Trophoblast cell (in vitro differentiated cells and primary cell): Measurements from ENCODE around the gene CLK1. TPM values are rescaled to one million over a fixed set of nuclear protein-coding genes. Genes with fewer than 3 reads are reported as not detected.

Source experiments
- DNase-seq, 2 donors: peaks; one replicate each; pipeline ENCODE4 v3.0.0-alpha.2; 2016
- H2AFZ ChIP-seq: 2 replicates; pipeline ENCODE4 v1.6.1; 2013; ENCODE audit warnings: low read length, moderate library complexity, mild to moderate bottlenecking; ENCODE audit not compliant: insufficient read depth, poor library complexity
- H2AK5ac ChIP-seq: 2 replicates; pipeline ENCODE4 v1.6.1; 2013; ENCODE audit warnings: mild to moderate bottlenecking, low read length
- H2BK120ac ChIP-seq: 2 replicates; pipeline ENCODE4 v1.6.1; 2013; ENCODE audit warnings: low read length, mild to moderate bottlenecking, moderate library complexity; ENCODE audit not compliant: insufficient read depth, poor library complexity
- H2BK12ac ChIP-seq: 2 replicates; pipeline ENCODE4 v1.6.1; 2013; ENCODE audit warnings: mild to moderate bottlenecking, low read length, moderate library complexity
- H2BK5ac ChIP-seq: 2 replicates; pipeline ENCODE4 v1.6.1; 2013; ENCODE audit warnings: low read length, low read depth, moderate library complexity, mild to moderate bottlenecking; ENCODE audit not compliant: poor library complexity
- H3K14ac ChIP-seq: 2 replicates; pipeline ENCODE4 v1.6.1; 2013; ENCODE audit warnings: mild to moderate bottlenecking, low read length
- H3K18ac ChIP-seq: 2 replicates; pipeline ENCODE4 v1.6.1; 2013; ENCODE audit warnings: mild to moderate bottlenecking, low read length
- H3K23ac ChIP-seq: 2 replicates; pipeline ENCODE4 v1.6.1; 2013; ENCODE audit warnings: low read length
- H3K27ac ChIP-seq: 2 replicates; pipeline ENCODE4 v1.5.1; 2013; ENCODE audit warnings: low read depth, mild to moderate bottlenecking, inconsistent platforms, low read length, moderate library complexity
- H3K27me3 ChIP-seq: 2 replicates; pipeline ENCODE4 v1.6.1; 2013; ENCODE audit warnings: inconsistent platforms, mild to moderate bottlenecking, low read length, moderate library complexity; ENCODE audit not compliant: insufficient read depth
- H3K36me3 ChIP-seq, 2 experiments: 1 replicate in 1 of 2; 2 replicates in 1 of 2; pipeline ENCODE4 v1.6.1; 2013; ENCODE audit warnings: low read length in 2 of 2, mild to moderate bottlenecking in 2 of 2, moderate library complexity in 1 of 2; ENCODE audit not compliant: insufficient read depth in 2 of 2, control insufficient read depth in 1 of 2
- H3K4ac ChIP-seq: 2 replicates; pipeline ENCODE4 v1.6.1; 2013; ENCODE audit warnings: low read depth, mild to moderate bottlenecking, low read length, moderate library complexity
- H3K4me1 ChIP-seq, 2 experiments: 1 replicate in 1 of 2; 2 replicates in 1 of 2; pipeline ENCODE4 v1.6.1; 2013; ENCODE audit warnings: low read length in 2 of 2, mild to moderate bottlenecking in 2 of 2, moderate library complexity in 1 of 2; ENCODE audit not compliant: insufficient read depth in 2 of 2, control insufficient read depth in 1 of 2
- H3K4me2 ChIP-seq: 2 replicates; pipeline ENCODE4 v1.6.1; 2013; ENCODE audit warnings: inconsistent platforms, mild to moderate bottlenecking, low read length, moderate library complexity
- H3K4me3 ChIP-seq: 2 replicates; pipeline ENCODE4 v1.5.1; 2013; ENCODE audit warnings: mild to moderate bottlenecking, low read depth, low read length, inconsistent platforms
- H3K79me1 ChIP-seq: one replicate; pipeline ENCODE4 v1.6.1; 2013; ENCODE audit warnings: low read length
- H3K79me2 ChIP-seq: 2 replicates; pipeline ENCODE4 v1.6.1; 2013; ENCODE audit warnings: low read length, mild to moderate bottlenecking; ENCODE audit not compliant: control insufficient read depth, insufficient read depth, poor library complexity
- H3K9ac ChIP-seq: 2 replicates; pipeline ENCODE4 v1.6.1; 2013; ENCODE audit warnings: mild to moderate bottlenecking, low read length
- H3K9me3 ChIP-seq: 2 replicates; pipeline ENCODE4 v1.6.1; 2013; ENCODE audit warnings: low read depth, mild to moderate bottlenecking, control low read depth, inconsistent platforms, low read length; ENCODE audit not compliant: insufficient read depth
- H4K12ac ChIP-seq: 2 replicates; pipeline ENCODE4 v1.6.1; 2013; ENCODE audit warnings: low read depth, mild to moderate bottlenecking, low read length, moderate library complexity
- H4K8ac ChIP-seq: 2 replicates; pipeline ENCODE4 v1.6.1; 2013; ENCODE audit warnings: low read depth, mild to moderate bottlenecking, low read length, moderate library complexity
- H4K91ac ChIP-seq: one replicate; pipeline ENCODE4 v1.6.1; 2013; ENCODE audit warnings: low read depth, mild to moderate bottlenecking, low read length, moderate library complexity
- WGBS: extraction: QIAGEN DNeasy Blood & Tissue Kit; methylation state at CpG from one replicate; pipeline ENCODE4 v1.1.7; 2013; ENCODE audit warnings: missing lambda C conversion rate; ENCODE audit not compliant: insufficient read length, insufficient coverage; ENCODE audit errors: extremely low coverage; 5-methylcytosine and 5-hydroxymethylcytosine counted together
- polyA plus RNA-seq: library from polyadenylated mRNA; stranded (reverse); fragments of 200-250 nt; gene quantifications from 2 replicates; pipeline ENCODE4 v1.2.3, GENCODE V29; 2013

The CLK1 gene
- 81.4 and 91.6 TPM in 2 replicates for polyA plus RNA-seq

- peak within 1 kb of the TSS; percentile 99 for H3K14ac ChIP-seq
- peak within 1 kb of the TSS; percentile 97 for H3K27ac ChIP-seq
- no peak within 1 kb of the TSS for H3K23ac ChIP-seq
- H3K9ac ChIP-seq: peak within 1 kb of the TSS; percentile 92
- peak within 1 kb of the TSS; percentile 15 for H2BK12ac ChIP-seq
- peak within 1 kb of the TSS; percentile 46 for H2AFZ ChIP-seq
- no peaks in the 10 kb centered on the region for H3K9me3 ChIP-seq
- no CpG with 5 or more reads among the region's 89 CpGs for WGBS
- peak within 1 kb of the TSS; percentile 98 for H3K18ac ChIP-seq
- peak within 1 kb of the TSS; percentile 89 for H2BK5ac ChIP-seq
- DNase-seq: peak; percentile 94 to 98
- peak within 1 kb of the TSS; percentile 96 for H4K91ac ChIP-seq
- H3K4me3 ChIP-seq: peak within 1 kb of the TSS; percentile 96
- H3K79me2 ChIP-seq: peaks cover 18% of the 10 kb centered on the region
- peak within 1 kb of the TSS; percentile 63 for H2BK120ac ChIP-seq
- H3K27me3 ChIP-seq: no peaks in the 10 kb centered on the region
- H4K12ac ChIP-seq: peak within 1 kb of the TSS; percentile 96
- peak within 1 kb of the TSS; percentile 72 for H3K4me2 ChIP-seq
- H3K4ac ChIP-seq: peak within 1 kb of the TSS; percentile 99
- H2AK5ac ChIP-seq: peak within 1 kb of the TSS; percentile 14
- peaks cover 2 to 4% of the 10 kb centered on the region in 2 experiments for H3K36me3 ChIP-seq
- H3K4me1 ChIP-seq: no peaks in the 10 kb centered on the region
- H3K79me1 ChIP-seq: peaks cover 15% of the 10 kb centered on the region
- H4K8ac ChIP-seq: peak within 1 kb of the TSS; percentile 96
These were observed at the start of gene CLK1 for GRCh38 chr2:200864176-200865034. TSS of gene CLK1 (minus strand) at chr2:200864658. CDS start at chr2:200861862, 2,796 bp downstream.

- Histone ChIP-seq H4K12ac (no peak overlapping the region), H2BK12ac (no peak overlapping the region), H3K4me3 (no peak overlapping the region), H3K14ac (no peak overlapping the region), H3K4ac (no peak overlapping the region), H3K9ac (no peak overlapping the region), H3K79me2 (no peaks in the 10 kb centered on the region), H4K8ac (no peak overlapping the region), H2BK120ac (no peak overlapping the region), H3K27me3 (no peaks in the 10 kb centered on the region), H3K18ac (no peak overlapping the region), H4K91ac (no peak overlapping the region), H3K36me3 (peaks cover 20 to 31% of the 10 kb centered on the region in 2 experiments), H3K27ac (no peak overlapping the region), H3K4me1 (no peaks in the 10 kb centered on the region), H3K79me1 (no peaks in the 10 kb centered on the region), H3K9me3 (no peaks in the 10 kb centered on the region), H2AFZ (no peak overlapping the region), H2AK5ac (no peak overlapping the region), H2BK5ac (no peak overlapping the region), H3K23ac (no peak overlapping the region), H3K4me2 (no peak overlapping the region)
- DNase-seq: peak; percentile 21 to 45
These were observed 49.2 kb upstream of the CLK1 start for GRCh38 chr2:200913654-200914053.

- H3K27me3 ChIP-seq: no peaks in the 10 kb centered on the region
- no peaks in the 10 kb centered on the region for H3K79me2 ChIP-seq
- H3K4me3 ChIP-seq: no peak overlapping the region
- no peaks in the 10 kb centered on the region for H3K9me3 ChIP-seq
- WGBS: 100% methylated on average over 1 of the region's 4 CpGs
- H2AFZ ChIP-seq: no peak overlapping the region
- no peak overlapping the region for H2BK120ac ChIP-seq
- H2BK12ac ChIP-seq: no peak overlapping the region
- H3K23ac ChIP-seq: no peak overlapping the region
- H3K9ac ChIP-seq: no peak overlapping the region
- no peak overlapping the region for H3K18ac ChIP-seq
- H4K8ac ChIP-seq: no peak overlapping the region
- H4K91ac ChIP-seq: no peak overlapping the region
- no peak overlapping the region for H3K4ac ChIP-seq
- no peak overlapping the region for H2AK5ac ChIP-seq
- no peaks in the 10 kb centered on the region for H3K79me1 ChIP-seq
- no peaks in the 10 kb centered on the region for H3K4me1 ChIP-seq
- no peak overlapping the region for H2BK5ac ChIP-seq
- H3K4me2 ChIP-seq: no peak overlapping the region
- H3K36me3 ChIP-seq: peaks cover 14 to 21% of the 10 kb centered on the region in 2 experiments
- no peak overlapping the region for H4K12ac ChIP-seq
- no peak overlapping the region for H3K14ac ChIP-seq
- no peak overlapping the region for H3K27ac ChIP-seq
- peak in 1 of 2 donors; percentile 86 for DNase-seq
These were observed 45.5 kb upstream of the CLK1 start for GRCh38 chr2:200909958-200910357.

GRCh38 chr2:200905618-200906296 lies 41.3 kb upstream of the CLK1 start:
- Histone ChIP-seq H3K79me1 (no peaks in the 10 kb centered on the region), H3K23ac (no peak overlapping the region), H3K79me2 (no peaks in the 10 kb centered on the region), H3K18ac (no peak overlapping the region), H3K4me1 (no peaks in the 10 kb centered on the region), H2BK5ac (no peak overlapping the region), H2AFZ (no peak overlapping the region), H2BK120ac (no peak overlapping the region), H3K27ac (no peak overlapping the region), H4K12ac (no peak overlapping the region), H3K4me3 (no peak overlapping the region), H3K9me3 (no peaks in the 10 kb centered on the region), H4K8ac (no peak overlapping the region), H2BK12ac (no peak overlapping the region), H2AK5ac (no peak overlapping the region), H3K4ac (no peak overlapping the region), H3K36me3 (peaks cover 17% of the 10 kb centered on the region in 2 experiments), H3K9ac (no peak overlapping the region), H3K4me2 (no peak overlapping the region), H4K91ac (no peak overlapping the region), H3K27me3 (no peaks in the 10 kb centered on the region), H3K14ac (no peak overlapping the region)
- peak; percentile 60 to 77 for DNase-seq
- WGBS: no CpG with 5 or more reads among the region's 2 CpGs
